ENCODE results near the gene ADIG.

ADIG gene

GRCh38 chr20:38581013-38581412, at the start of gene ADIG:
Gene ADIG, plus strand, starts transcription at chr20:38581197. Its CDS starts 54 bp downstream, at chr20:38581251.
- peak; percentile 6 for DNase-seq

- no peak for DNase-seq
Observed at GRCh38 chr20:38534756-38535155, 46.2 kb upstream of the ADIG start.

DNA sequence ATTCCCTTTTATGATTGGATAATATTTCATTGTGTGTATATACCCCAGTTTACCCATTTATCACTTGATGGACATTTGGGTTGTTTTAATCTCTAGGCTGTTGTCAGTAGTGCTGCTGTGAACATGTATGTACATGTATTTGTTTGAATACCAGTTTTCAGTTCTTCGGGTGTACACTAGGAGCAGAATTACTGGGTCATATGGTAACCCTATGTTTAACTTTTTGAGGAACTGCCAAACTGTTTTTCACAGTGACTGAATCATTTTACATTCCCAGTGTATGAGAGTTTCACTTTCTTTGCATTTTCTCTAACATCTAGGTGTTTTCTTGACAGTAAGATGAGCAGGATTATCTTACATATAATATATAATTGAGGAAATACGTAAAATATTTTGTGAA, 44.7 kb upstream of the ADIG start:
- no peak for DNase-seq

DNA sequence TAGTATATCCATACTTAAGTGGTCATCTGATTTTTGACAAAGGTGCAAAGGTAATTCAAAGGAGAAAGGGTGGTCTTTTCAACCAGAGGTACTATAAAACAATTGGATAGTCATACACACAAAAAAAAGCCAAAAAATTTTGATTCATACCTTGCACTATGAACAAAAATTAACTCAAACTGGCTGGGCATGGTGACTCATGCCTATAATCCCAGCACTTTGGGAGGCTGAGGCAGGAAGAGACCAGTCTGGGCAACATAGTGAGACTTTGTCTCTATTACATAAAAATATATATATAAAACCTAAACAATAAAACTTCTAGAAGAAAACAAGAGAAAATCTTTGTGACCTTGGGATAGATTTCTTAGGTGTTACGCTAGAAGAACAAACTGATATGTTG, 43.8 kb upstream of the ADIG start:
- no peak for DNase-seq

DNA sequence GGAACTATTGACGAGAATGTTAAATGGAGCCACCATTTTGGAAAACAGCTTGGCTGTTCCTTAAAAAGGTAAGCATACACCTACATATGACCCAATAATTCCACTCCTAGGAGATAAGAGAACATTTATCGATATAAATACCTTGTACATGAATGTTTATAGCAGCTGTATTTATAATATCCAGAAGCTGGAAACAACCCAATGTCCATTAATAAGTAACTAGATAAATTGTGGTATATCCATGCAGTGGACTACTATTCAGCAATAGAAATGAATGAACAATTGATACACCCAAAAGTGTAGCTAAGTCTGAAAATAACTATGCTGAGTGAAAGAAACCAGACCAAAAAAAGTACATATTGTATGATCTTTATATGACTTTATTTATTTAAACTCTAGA, 42.2 kb upstream of the ADIG start:
- DNase-seq: no peak

DNA sequence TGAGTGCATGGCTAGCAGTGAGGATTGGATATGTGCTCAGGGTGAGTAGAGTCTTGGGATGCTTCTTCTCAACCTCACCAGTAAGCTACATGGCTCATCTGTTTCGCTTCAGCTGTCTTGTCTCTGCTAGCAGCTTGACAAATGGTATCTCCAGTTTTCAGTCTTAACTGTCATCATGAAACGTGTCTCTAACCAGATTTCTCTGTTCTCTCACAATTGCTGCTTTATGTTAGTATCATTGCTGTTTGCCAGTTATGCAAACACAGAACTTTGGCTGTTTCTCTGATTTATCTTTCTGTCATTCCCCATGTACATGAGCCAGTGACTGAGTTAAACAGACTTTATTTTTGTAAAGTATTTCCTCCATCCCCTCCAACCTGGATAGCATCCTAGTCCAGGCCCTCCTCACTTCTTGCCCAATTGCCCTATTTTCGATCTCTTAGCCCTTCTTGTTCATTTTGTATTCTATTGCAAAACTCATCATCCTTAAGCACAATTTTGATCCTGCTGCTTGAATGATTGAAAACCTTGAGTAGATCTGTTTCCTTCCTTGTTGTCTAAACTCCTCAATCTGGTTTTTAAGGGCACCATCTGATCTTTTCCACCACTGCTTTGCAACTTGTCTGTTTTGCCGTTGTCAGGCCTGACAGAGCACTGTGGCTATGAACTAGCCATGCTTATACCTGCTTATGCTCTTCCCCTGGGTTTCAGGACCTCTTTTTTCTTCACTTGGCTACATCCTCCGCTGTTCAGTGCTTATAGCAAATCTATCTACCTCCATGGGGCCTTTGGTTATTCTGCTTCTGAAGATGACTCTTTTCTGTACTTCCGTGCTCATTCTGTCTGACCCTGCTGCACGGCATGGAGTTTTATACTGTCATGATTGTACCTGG, 37.7 kb upstream of the ADIG start:
- no peak for DNase-seq

- DNase-seq: no peak
Observed at GRCh38 chr20:38545771-38546170, 35.2 kb upstream of the ADIG start.

GRCh38 chr20:38547288-38548085, 33.5 kb upstream of the ADIG start:
- no peak for DNase-seq

GRCh38 chr20:38548356-38549083, 32.5 kb upstream of the ADIG start:
- no peak for DNase-seq

- DNase-seq: no peak
Observed at GRCh38 chr20:38550274-38550673, 30.7 kb upstream of the ADIG start.

DNA sequence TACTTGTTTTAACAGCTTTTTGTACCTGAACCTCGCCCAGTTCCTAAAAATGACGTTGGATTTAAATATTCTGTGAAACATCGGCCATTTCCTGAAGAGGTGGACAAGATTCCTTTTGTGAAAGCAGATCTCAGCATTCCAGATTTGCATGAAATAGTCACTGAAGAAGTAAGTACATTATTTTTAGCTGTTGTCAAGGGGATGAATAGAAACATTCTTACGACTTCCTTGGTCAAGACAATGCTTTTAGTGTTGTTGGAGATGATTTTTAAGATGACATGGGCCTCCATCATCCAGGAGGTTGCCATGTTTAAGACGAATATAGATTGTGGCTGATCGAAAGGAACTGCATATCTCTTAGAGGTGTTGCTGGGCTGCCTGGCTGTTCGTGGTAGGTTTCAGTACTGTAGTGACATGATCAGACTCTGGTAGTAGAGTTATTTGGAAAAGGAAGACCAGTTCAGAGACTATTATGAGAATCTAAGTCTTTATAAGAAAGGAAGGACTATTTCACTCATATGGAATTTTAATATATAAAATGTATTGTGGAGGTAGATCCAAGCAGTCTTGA, 29.9 kb upstream of the ADIG start:
- DNase-seq: no peak

- DNase-seq: no peak
Observed at GRCh38 chr20:38554986-38555385, 26.0 kb upstream of the ADIG start.

DNA sequence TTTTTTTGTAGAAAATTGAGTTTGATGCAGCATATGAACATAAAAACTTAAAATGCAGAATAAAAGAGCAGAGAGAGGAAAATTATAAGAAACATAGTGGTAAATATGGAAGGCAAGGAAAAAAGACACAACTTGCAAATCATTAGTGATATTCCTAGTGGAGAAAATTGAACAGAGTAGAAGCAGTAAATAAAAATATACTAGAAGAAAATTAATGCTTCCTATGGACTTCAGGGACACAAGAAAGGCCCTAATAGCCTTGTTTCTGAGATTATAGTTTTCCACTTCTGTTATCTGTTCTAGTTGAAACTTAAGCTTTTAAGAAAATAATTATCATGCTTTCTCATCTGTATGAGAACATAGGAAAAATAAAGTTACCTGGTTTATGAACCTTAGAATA, 25.6 kb upstream of the ADIG start:
- DNase-seq: no peak

GRCh38 chr20:38557174-38557573, 23.8 kb upstream of the ADIG start:
- no peak for DNase-seq

GRCh38 chr20:38558596-38559360, 22.2 kb upstream of the ADIG start:
- DNase-seq: no peak

GRCh38 chr20:38559764-38560163, 21.2 kb upstream of the ADIG start:
- DNase-seq: no peak

GRCh38 chr20:38563802-38564431, 17.1 kb upstream of the ADIG start:
- DNase-seq: no peak

GRCh38 chr20:38564680-38565079, 16.3 kb upstream of the ADIG start:
- DNase-seq: no peak

GRCh38 chr20:38566036-38566598, 14.9 kb upstream of the ADIG start:
- no peak for DNase-seq

GRCh38 chr20:38569747-38570525, 11.1 kb upstream of the ADIG start:
- DNase-seq: no peak

DNA sequence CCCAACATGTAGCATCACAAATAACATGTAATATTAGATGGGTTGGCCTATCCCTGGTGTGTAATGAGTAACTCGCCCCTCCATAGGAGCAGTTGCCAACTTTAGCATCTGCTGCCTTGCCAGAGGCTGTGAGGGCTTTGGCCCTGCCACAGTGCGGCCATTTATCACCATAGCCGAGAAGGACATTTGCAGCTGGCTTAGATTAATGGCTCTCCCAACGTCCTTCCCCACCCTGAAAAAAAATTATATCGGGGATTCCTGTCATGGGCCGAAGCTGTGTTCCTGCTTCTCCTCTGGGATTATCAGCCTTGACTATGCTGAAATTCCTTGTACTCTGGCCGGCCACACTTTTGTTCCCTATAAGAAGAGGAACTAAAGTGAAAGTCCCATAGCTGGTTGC, 7.6 kb upstream of the ADIG start:
- no peak for DNase-seq

Data from NCI-H1105 (cell line).